NCI-H2107 treated with DMSO at 0.1 percent for 48 hours (cell line): ENCODE data around the gene LZIC.
"Not testable (repeated sequence)": the region's sequence is repeated elsewhere in the genome, so short reads cannot be mapped to it uniquely, and the experiment has no call there.

Source experiments
- DNase-seq: peaks from one replicate; lab custom pipeline; 2025; ENCODE audit not compliant: unreplicated experiment; lab: John Stamatoyannopoulos, UW

Gene LZIC

GRCh38 chr1:9942939-9943788, at the start of gene LZIC, which contains the start of gene NMNAT1:
Gene LZIC, minus strand, starts transcription at chr1:9943391. Its CDS starts 6,772 bp downstream, at chr1:9936619.
Gene NMNAT1, plus strand, starts transcription at chr1:9943475. Its CDS starts 28,599 bp downstream, at chr1:9972074.
- DNase-seq: no peak

GRCh38 chr1:9992910-9993309, 49.7 kb upstream of the LZIC start:
- no peak for DNase-seq

DNA sequence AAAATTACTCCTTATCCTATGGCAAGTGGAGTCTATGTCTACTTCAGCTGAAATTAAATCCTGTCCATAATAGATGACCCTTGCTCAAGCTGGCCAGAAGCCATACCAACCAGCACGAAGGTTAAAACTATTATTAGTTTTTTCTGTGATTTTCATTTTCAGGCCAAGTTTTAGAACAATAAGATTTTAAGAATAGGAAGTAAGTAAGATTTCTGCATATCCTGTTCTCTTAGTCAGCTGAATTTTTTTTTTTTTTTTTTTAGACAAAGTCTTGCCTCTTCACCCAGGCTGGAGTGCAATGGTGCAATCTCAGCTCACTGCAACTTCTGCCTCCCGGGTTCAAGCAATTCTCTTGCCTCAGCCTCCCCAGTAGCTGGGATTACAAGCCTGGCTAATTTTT, 47.8 kb upstream of the LZIC start:
- no peak for DNase-seq

- DNase-seq: no peak
Measured at GRCh38 chr1:9989773-9990172, 46.6 kb upstream of the LZIC start.

DNA sequence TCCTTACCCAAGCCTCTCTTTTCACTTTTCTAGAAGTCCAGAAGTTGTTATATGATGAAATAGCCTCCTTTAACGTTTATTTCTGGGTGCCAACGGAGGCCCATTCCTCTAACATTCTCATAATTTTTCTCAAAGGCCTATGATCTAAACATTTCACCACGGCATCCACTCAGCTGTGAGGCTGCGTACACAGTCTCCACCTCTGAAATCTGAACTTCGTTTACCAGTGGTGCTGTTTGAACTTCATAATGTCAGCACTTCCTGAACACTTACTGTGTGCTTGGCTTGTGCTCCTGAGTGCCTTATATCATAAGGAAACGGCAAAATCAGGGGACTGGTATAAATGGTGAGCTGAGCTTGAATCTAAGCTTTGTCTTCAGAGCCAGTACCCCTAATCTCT, 41.8 kb upstream of the LZIC start:
- no peak for DNase-seq

GRCh38 chr1:9984253-9984652, 41.1 kb upstream of the LZIC start:
- DNase-seq: no peak

DNA sequence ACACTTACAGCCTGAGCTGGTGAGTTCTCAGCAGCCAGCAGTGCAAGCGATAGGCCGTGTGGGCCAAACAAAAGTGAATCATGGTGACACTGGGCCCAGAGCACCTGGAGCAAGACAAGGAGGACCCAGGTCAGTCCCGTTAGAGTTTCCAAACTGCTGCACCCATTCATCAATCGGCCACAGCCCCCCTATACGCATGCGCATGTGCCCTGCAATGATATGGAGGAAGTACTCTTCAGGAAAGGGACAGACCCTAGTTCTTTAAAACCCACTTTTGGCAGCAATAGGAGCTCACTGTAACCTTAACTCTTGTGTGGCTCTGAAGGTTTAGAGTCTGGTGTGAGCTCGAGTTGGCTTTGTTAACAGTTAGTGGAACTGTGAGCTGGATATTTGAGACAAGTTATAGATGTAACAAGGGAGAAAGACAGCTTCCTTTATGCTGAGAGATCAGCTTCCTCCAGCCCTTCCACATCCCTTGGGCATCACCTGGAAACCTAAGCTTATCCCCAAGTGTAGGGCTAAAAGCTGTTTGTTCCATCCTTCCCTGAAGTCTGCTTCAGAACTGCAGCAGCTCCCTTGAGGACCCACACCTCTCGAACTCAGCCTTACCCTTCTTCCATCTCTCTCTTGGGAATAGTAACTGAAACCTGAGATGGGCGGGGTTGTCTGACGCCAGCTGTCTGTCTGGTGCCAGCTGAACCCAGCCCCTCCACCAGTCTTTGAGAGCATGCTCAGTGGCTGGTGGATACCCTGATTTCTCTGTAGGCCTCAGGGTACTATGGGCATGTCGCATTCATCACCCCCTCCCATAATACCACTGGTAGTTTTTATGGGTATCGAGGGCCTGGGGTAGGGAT, 17.7 kb upstream of the LZIC start:
- DNase-seq: peak; percentile 15

DNA sequence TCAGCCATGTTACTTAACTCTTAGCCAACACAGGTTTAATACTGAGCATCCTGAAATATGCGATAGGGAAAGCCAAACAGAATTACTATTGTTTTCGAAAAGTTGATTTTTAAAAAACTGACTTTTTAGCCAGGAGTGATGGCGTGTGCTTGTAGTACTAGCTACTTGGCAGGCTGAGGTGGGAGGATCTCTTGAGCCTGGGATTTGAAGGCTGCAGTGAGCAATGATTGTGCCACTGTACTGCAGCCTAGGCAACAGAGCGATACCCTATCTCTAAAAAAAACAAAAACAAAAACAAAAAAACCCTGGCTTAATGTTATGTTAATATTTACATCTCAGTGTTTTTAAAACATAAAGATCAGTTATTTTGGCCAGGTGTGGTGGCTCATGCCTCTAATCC, 16.8 kb upstream of the LZIC start:
- no peak for DNase-seq

DNA sequence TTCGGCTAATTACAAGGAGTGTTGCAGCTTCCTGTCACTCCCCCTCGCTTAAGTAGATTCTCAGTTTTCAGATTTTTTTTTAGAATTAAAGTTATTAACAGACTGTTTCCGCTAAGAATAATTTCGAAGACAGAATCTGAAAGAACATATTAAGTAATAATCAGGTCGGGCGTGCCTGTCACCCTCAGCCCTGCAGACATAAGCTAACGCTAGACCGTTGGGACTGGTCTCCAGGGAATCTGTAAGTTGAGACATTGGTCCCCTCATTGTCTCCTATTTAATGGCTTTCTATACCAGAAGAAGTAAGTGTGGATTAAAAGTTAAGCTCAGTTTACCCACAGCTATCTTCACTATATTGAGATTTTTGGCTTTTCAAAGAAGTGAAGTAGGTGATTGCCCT, 14.5 kb upstream of the LZIC start:
- DNase-seq: no peak

DNA sequence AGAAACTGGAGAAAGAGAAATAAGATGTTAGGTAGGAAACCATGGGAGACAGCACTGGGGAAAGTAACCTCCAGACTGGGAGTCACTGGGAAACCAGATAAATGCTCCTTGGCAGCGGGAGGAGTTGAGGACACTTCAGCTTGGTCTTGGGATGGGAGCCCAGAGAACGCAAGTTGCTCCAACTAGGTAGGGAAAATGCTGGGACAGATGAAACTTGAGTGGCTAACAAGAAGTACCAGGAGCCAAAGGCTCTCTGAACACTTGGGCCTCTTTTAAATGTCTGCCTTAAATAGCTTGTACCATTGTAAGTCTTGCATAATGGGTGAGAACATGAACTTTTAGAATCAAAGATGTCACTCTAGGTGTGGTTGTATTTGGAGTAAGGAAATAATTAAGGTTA, 3.1 kb upstream of the LZIC start:
- no peak for DNase-seq

DNA sequence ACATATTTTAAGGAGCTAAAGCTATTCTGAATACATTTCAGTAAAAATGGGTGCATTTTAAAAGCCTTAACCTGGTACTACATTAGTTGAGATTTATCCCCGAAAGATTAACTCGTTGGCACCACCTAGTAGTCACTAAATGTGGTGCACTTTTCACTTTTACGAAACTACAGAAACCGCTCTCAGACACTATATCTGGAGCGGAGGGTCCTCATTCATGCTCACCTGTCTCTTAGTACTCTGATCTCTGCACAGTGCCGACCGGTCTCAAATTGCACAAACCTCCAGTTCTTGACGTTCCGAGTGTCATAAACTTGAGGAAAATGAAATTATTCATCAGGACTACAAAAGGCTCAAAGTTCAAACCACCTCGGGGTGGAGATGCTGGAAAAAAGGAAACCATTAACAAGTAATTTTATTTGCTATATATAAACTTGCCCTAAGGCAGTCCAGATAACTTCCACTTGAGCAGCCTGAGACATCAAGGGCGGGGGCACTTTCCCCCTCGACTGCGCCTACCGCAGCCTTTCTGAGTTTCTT, 722 bp downstream of the LZIC start:
- DNase-seq: no peak

GRCh38 chr1:9929431-9930385, 13.5 kb downstream of the LZIC start:
- DNase-seq: no peak

GRCh38 chr1:9927259-9927658, 15.9 kb downstream of the LZIC start:
- no peak for DNase-seq

DNA sequence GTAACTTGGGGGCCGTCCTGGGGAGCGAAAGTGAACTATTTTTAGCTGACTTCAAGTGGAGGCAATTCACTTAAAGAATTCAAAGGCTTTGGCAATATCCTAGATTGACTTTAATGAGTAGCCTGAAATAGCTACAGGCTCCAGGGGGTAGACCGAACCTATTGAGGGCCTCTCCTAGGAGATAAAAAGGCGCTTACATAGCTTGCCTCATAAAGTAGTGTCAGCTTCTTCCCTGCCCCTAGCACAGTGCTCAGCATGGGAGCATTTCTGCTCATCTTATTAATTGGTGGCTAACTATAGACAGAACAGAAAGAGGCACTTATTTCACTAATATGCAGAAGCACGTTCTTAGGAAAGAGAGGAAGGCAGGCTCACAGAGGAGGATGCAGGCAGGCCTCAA, 20.8 kb downstream of the LZIC start:
- DNase-seq: no peak

DNA sequence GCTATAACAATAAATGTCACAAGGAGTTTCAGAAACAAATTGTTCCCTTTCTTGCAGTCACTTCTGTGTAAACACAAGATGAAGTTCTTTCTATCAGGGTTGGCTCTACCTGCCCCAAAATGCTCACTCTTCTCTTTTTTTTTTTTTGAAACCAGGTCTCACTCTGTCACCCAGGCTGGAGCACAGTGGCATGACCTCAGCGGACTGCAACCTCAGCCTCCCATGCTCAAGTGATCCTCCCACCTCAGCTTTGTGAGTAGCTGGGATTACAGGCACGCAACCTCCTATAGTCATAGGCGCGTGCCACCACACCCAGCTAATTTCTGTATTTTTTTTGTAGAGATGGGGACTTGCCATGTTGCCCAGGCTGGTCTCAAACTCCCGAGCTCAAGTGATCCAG, 22.6 kb downstream of the LZIC start:
- DNase-seq: no peak

DNA sequence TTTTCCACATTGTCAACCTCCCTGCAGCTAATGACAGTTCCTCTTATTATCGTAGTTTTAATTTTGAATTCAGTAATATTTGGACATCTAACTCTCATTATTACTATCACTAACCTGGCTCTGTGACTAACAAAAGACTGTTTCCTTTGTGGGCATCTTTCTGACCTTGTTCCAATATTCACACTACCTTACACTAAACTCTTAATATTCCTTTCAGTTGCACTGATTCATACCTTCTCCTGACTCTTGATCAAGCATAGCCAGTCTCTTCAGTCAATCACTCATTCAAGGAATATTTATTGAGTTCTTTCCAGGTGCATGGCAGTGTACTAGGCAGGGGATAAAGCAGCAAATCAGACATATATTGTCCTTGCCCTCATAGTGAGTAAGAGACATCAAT, 25.3 kb downstream of the LZIC start:
- no peak for DNase-seq

GRCh38 chr1:9917495-9917894, 25.7 kb downstream of the LZIC start:
- not testable (repeated sequence) for DNase-seq

DNA sequence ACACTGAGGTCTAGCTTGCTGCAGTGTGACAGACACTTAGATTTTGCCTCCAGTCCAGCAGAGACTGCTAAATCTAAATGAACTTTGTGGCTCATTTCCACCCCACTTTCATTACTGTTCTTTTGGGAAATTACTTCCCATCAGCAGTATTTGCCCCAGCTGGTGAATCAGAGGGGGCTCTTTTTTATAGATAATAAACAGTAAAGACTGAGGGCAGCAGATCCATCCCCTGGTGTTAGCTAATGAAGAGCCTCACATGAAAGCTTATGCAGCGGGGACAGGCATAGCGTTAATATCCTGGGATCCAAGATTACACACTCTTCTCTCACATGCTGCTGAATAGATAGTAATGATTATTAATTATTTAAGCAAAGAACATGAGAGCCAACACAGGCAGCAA, 26.7 kb downstream of the LZIC start:
- no peak for DNase-seq

DNA sequence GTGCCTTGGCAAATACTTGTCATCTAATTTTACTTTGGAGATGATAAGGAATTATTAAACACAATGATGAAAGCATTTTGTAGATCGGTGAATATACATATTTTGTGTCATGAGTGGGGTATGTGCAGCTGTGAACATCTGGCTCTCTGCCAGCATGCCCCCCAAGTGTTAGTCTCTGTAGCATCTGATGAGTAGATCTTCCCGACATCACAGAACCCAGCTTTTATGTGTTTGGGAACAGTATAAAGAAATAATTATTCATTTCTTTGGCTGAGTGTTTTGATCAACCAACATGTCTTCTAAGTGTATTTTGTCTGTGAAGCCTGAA, 28.6 kb downstream of the LZIC start:
- no peak for DNase-seq

- DNase-seq: no peak
Measured at GRCh38 chr1:9912264-9912936, 30.8 kb downstream of the LZIC start.
